HEK293 (cell line): ENCODE data around the gene EXOC1.

Experiments
- CTCF ChIA-PET: fragments of 350-600 bp; formaldehyde crosslinking; extraction: SDS; loops from one replicate; lab custom pipeline; 2021; ENCODE audit warnings: antibody characterized with exemption; lab: Yijun Ruan, JAX
- POLR2A ChIA-PET: fragments of 300-600 bp; formaldehyde crosslinking; extraction: SDS; loops from one replicate; lab custom pipeline; 2020; ENCODE audit warnings: antibody characterized with exemption, inconsistent platforms; lab: Yijun Ruan, JAX
- H3K27ac ChIP-seq: fragments of 200-500 bp; sonication (Bioruptor generic); 2 replicates; pipeline ENCODE4 v1.5.1; 2014; ENCODE audit warnings: low read depth, low read length, control low read depth, inconsistent platforms; ENCODE audit errors: extremely low read depth
- H3K36me3 ChIP-seq, 2 experiments: fragments of 200-500 bp in 1 of 2; sonication (Bioruptor generic) in 1 of 2; 1 replicate in 1 of 2; 2 replicates in 1 of 2; pipeline ENCODE4 v1.5.1; 2014 to 2017; ENCODE audit warnings: inconsistent platforms in 2 of 2, low read length in 2 of 2; ENCODE audit not compliant: control insufficient read depth in 2 of 2, insufficient read depth in 1 of 2
- H3K4me1 ChIP-seq: fragments of 200-500 bp; sonication (Bioruptor generic); 2 replicates; pipeline ENCODE4 v1.5.1; 2014; ENCODE audit warnings: mild to moderate bottlenecking, low read length, inconsistent platforms; ENCODE audit not compliant: control insufficient read depth, insufficient read depth
- H3K4me3 ChIP-seq: 2 replicates; pipeline ENCODE4 v1.5.1; 2011; ENCODE audit warnings: low read depth, mild to moderate bottlenecking, control low read depth, low read length, moderate library complexity
- H3K9me3 ChIP-seq: fragments of 200-500 bp; sonication (Bioruptor generic); 2 replicates; pipeline ENCODE4 v1.5.1; 2014; ENCODE audit warnings: low read depth, low read length, inconsistent platforms; ENCODE audit not compliant: control insufficient read depth, insufficient read depth
- BCL6B ChIP-seq: fragments of 450-650 bp; formaldehyde crosslinking; IDR thresholded peaks from 2 replicates; pipeline ENCODE4 v1.5.1; 2017; ENCODE audit warnings: missing biosample characterization, missing genetic modification characterization
- FEZF1 ChIP-seq: fragments of 450-650 bp; formaldehyde crosslinking; IDR thresholded peaks from 2 replicates; pipeline ENCODE4 v1.5.1; 2016; ENCODE audit warnings: missing biosample characterization, missing genetic modification characterization
- KLF16 ChIP-seq: fragments of 450-650 bp; formaldehyde crosslinking; IDR thresholded peaks from 2 replicates; pipeline ENCODE4 v1.5.1; 2017; ENCODE audit warnings: missing biosample characterization, missing genetic modification characterization
- KLF9 ChIP-seq: fragments of 450-650 bp; formaldehyde crosslinking; IDR thresholded peaks from 2 replicates; pipeline ENCODE4 v1.5.1; 2016; ENCODE audit warnings: missing biosample characterization, missing genetic modification characterization, low read depth
- OSR2 ChIP-seq: fragments of 450-650 bp; formaldehyde crosslinking; IDR thresholded peaks from 2 replicates; pipeline ENCODE4 v1.5.1; 2016; ENCODE audit warnings: missing biosample characterization, missing genetic modification characterization
- REPIN1 ChIP-seq: fragments of 450-650 bp; formaldehyde crosslinking; IDR thresholded peaks from 2 replicates; pipeline ENCODE4 v1.5.1; 2017; ENCODE audit warnings: missing biosample characterization, missing genetic modification characterization, low read depth
- SCRT1 ChIP-seq: fragments of 450-650 bp; formaldehyde crosslinking; IDR thresholded peaks from 2 replicates; pipeline ENCODE4 v1.5.1; 2016; ENCODE audit warnings: missing biosample characterization, missing genetic modification characterization, borderline replicate concordance
- SETDB1 ChIP-seq: IDR thresholded peaks from one replicate; pipeline ENCODE4 v1.6.1; 2017; ENCODE audit warnings: mild to moderate bottlenecking, low read length, moderate library complexity, mixed read lengths; ENCODE audit not compliant: insufficient read length
- ZBTB7A ChIP-seq: fragments of 450-650 bp; formaldehyde crosslinking; IDR thresholded peaks from 2 replicates; pipeline ENCODE4 v1.5.1; 2016; ENCODE audit warnings: low read depth, missing biosample characterization, missing genetic modification characterization
- ZFP3 ChIP-seq: fragments of 450-650 bp; formaldehyde crosslinking; IDR thresholded peaks from 2 replicates; pipeline ENCODE4 v1.5.1; 2016; ENCODE audit warnings: low read depth, missing biosample characterization, missing genetic modification characterization
- ZFP69B ChIP-seq: fragments of 450-650 bp; formaldehyde crosslinking; IDR thresholded peaks from 2 replicates; pipeline ENCODE4 v1.5.1; 2016; ENCODE audit warnings: missing biosample characterization, missing genetic modification characterization
- ZNF112 ChIP-seq: fragments of 450-650 bp; formaldehyde crosslinking; IDR thresholded peaks from 2 replicates; pipeline ENCODE4 v1.5.0; 2017; ENCODE audit warnings: missing biosample characterization, missing genetic modification characterization
- ZNF175 ChIP-seq: fragments of 450-650 bp; formaldehyde crosslinking; IDR thresholded peaks from 2 replicates; pipeline ENCODE4 v1.5.1; 2016; ENCODE audit warnings: missing biosample characterization, missing genetic modification characterization
- ZNF23 ChIP-seq: fragments of 450-650 bp; formaldehyde crosslinking; IDR thresholded peaks from 2 replicates; pipeline ENCODE4 v1.5.1; 2016; ENCODE audit warnings: missing biosample characterization, missing genetic modification characterization, borderline replicate concordance
- ZNF302 ChIP-seq: fragments of 450-650 bp; formaldehyde crosslinking; IDR thresholded peaks from 2 replicates; pipeline ENCODE4 v1.5.1; 2016; ENCODE audit warnings: missing biosample characterization, missing genetic modification characterization, low read depth
- ZNF416 ChIP-seq: fragments of 450-650 bp; formaldehyde crosslinking; IDR thresholded peaks from 2 replicates; pipeline ENCODE4 v1.5.1; 2016; ENCODE audit warnings: missing biosample characterization, missing genetic modification characterization
- ZNF514 ChIP-seq: fragments of 450-650 bp; formaldehyde crosslinking; IDR thresholded peaks from 2 replicates; pipeline ENCODE4 v1.5.1; 2016; ENCODE audit warnings: missing biosample characterization, missing genetic modification characterization
- ZNF530 ChIP-seq: fragments of 450-650 bp; formaldehyde crosslinking; IDR thresholded peaks from 2 replicates; pipeline ENCODE4 v1.5.1; 2016; ENCODE audit warnings: low read depth, missing biosample characterization, missing genetic modification characterization
- ZNF558 ChIP-seq: fragments of 450-650 bp; formaldehyde crosslinking; IDR thresholded peaks from 2 replicates; pipeline ENCODE4 v1.5.1; 2016; ENCODE audit warnings: missing biosample characterization, missing genetic modification characterization
- ZNF571 ChIP-seq: fragments of 450-650 bp; formaldehyde crosslinking; IDR thresholded peaks from 2 replicates; pipeline ENCODE4 v1.5.0; 2017; ENCODE audit warnings: missing biosample characterization, missing genetic modification characterization
- ZNF624 ChIP-seq: fragments of 450-650 bp; formaldehyde crosslinking; IDR thresholded peaks from 2 replicates; pipeline ENCODE4 v1.5.1; 2017; ENCODE audit warnings: missing biosample characterization, missing genetic modification characterization
- ZNF776 ChIP-seq: fragments of 450-650 bp; formaldehyde crosslinking; IDR thresholded peaks from 2 replicates; pipeline ENCODE4 v1.5.0; 2017; ENCODE audit warnings: missing biosample characterization, missing genetic modification characterization, borderline replicate concordance
- ZNF785 ChIP-seq: fragments of 450-650 bp; formaldehyde crosslinking; IDR thresholded peaks from 2 replicates; pipeline ENCODE4 v1.5.1; 2016; ENCODE audit warnings: missing biosample characterization, missing genetic modification characterization
- ZNF843 ChIP-seq: fragments of 450-650 bp; formaldehyde crosslinking; IDR thresholded peaks from 2 replicates; pipeline ENCODE4 v1.5.1; 2016; ENCODE audit warnings: missing biosample characterization, missing genetic modification characterization
- TF ChIP-seq, protein P1 (sequence below): fragments of 450-650 bp; IDR thresholded peaks from 2 replicates; pipeline ENCODE4 v1.5.1; 2018; ENCODE audit warnings: missing biosample characterization, mild to moderate bottlenecking, missing genetic modification characterization
- TF ChIP-seq, protein P2 (sequence below): sonication (generic); formaldehyde crosslinking; IDR thresholded peaks from 2 replicates; pipeline ENCODE4 v1.8.1; 2022; ENCODE audit warnings: mild to moderate bottlenecking, moderate library complexity, missing genetic modification reagents

Gene EXOC1

DNA sequence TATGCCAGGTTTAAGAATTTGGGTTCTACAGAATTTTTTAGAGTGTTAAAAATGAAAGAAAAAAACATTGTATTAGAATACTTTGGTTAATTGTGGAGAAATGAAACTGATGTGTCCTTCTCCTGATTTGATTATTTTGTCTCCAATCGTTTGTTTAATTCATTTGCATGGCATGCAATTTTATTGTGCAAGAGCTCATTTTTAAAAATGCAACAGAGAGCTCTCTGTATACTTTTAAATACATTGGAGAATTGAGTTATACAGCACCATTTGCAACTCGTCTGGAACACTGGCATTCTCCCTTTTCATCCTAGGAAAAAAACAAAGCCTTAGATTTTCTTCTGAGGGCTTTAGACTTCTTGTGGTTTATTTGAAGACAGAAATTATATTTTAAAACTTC is 33.2 kb upstream of the EXOC1 start:
- Histone ChIP-seq H3K4me1 (no peaks in the 10 kb centered on the region), H3K36me3 (no peaks in the 10 kb centered on the region), H3K9me3 (no peaks in the 10 kb centered on the region)
- CTCF ChIA-PET = interaction anchor here (1.2 kb wide), 1 partner anchor 47 kb away, joined by 3 read pairs; no protein-coding TSS in a partner anchor
- TF ChIP-seq, protein P1, sequence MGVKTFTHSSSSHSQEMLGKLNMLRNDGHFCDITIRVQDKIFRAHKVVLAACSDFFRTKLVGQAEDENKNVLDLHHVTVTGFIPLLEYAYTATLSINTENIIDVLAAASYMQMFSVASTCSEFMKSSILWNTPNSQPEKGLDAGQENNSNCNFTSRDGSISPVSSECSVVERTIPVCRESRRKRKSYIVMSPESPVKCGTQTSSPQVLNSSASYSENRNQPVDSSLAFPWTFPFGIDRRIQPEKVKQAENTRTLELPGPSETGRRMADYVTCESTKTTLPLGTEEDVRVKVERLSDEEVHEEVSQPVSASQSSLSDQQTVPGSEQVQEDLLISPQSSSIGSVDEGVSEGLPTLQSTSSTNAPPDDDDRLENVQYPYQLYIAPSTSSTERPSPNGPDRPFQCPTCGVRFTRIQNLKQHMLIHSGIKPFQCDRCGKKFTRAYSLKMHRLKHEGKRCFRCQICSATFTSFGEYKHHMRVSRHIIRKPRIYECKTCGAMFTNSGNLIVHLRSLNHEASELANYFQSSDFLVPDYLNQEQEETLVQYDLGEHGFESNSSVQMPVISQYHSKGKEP (tag by site-specific recombination) = peak; percentile 61; the same call in 1 of the 2 replicates
- no peak for TF ChIP-seq KLF9 (tag by site-specific recombination)
- TF ChIP-seq, all 188 proteins: peak for 1
- no peak overlapping the region for H3K27ac ChIP-seq
- H3K4me3 ChIP-seq = no peak overlapping the region
- POLR2A ChIA-PET = no interaction called here

- TF ChIP-seq ZFP3 (tag by site-specific recombination) = no peak
- CTCF ChIA-PET = interaction anchor here (0.6 to 0.7 kb wide), 2 partner anchors 61 to 676 kb away, joined by 3 to 4 read pairs; no protein-coding TSS in a partner anchor
- Histone ChIP-seq H3K4me1 (no peaks in the 10 kb centered on the region), H3K27ac (no peak overlapping the region), H3K36me3 (no peaks in the 10 kb centered on the region), H3K4me3 (no peak overlapping the region), H3K9me3 (no peaks in the 10 kb centered on the region)
- POLR2A ChIA-PET = no interaction called here
Measured at GRCh38 chr4:55822329-55822728, 31.1 kb upstream of the EXOC1 start.

GRCh38 chr4:55824865-55825264 is 28.6 kb upstream of the EXOC1 start:
- Histone ChIP-seq H3K4me3 (no peak overlapping the region), H3K36me3 (no peaks in the 10 kb centered on the region), H3K4me1 (no peaks in the 10 kb centered on the region), H3K27ac (no peak overlapping the region), H3K9me3 (no peaks in the 10 kb centered on the region)
- CTCF ChIA-PET = no interaction called here
- POLR2A ChIA-PET = no interaction called here
- TF ChIP-seq ZNF23 (tag by site-specific recombination) (no peak), BCL6B (tag by site-specific recombination) (no peak), SETDB1 (no peak), ZNF624 (tag by site-specific recombination) (no peak), SCRT1 (no peak), ZNF112 (tag by site-specific recombination) (no peak), REPIN1 (no peak), ZNF785 (tag by site-specific recombination) (no peak)

DNA sequence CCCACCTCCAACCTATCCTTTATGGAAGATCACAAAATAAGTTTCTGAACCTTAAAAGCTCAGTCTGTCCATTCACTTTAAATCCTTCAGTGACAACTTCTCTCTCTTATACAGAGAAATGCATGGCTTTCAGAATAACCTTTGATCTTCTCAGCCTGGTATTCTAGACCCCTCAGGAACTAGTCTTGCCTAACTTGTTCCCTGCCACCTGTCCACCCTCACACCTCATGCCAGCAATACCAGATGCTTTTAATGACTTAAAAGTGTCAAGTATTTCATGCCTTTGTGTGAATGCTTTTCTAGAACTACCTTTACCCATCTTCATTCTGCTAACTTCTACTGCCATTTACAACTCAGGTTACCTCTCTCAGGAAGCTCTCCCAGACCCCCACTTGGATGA is 26.5 kb upstream of the EXOC1 start:
- H3K36me3 ChIP-seq = no peaks in the 10 kb centered on the region
- no peak overlapping the region for H3K4me3 ChIP-seq
- POLR2A ChIA-PET = no interaction called here
- H3K4me1 ChIP-seq = no peaks in the 10 kb centered on the region
- no peaks in the 10 kb centered on the region for H3K9me3 ChIP-seq
- H3K27ac ChIP-seq = no peak overlapping the region
- CTCF ChIA-PET = interaction anchor here (0.7 kb wide), 1 partner anchor 43 kb away, joined by 3 read pairs; no protein-coding TSS in a partner anchor
- no peak for TF ChIP-seq ZBTB7A
- TF ChIP-seq FEZF1 = no peak
- TF ChIP-seq ZNF416 = no peak
- TF ChIP-seq ZNF776 (tag by site-specific recombination) = no peak
- no peak for TF ChIP-seq ZNF571 (tag by site-specific recombination)
- no peak for TF ChIP-seq ZFP69B (tag by site-specific recombination)
- TF ChIP-seq ZNF302 (tag by site-specific recombination) = no peak
- no peak for TF ChIP-seq ZNF843 (tag by site-specific recombination)
- TF ChIP-seq ZNF558 (tag by site-specific recombination) = no peak
- no peak for TF ChIP-seq ZNF530 (tag by site-specific recombination)
- TF ChIP-seq, protein P2, sequence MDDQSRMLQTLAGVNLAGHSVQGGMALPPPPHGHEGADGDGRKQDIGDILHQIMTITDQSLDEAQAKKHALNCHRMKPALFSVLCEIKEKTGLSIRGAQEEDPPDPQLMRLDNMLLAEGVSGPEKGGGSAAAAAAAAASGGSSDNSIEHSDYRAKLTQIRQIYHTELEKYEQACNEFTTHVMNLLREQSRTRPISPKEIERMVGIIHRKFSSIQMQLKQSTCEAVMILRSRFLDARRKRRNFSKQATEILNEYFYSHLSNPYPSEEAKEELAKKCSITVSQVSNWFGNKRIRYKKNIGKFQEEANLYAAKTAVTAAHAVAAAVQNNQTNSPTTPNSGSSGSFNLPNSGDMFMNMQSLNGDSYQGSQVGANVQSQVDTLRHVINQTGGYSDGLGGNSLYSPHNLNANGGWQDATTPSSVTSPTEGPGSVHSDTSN (CRISPR knock-in tag) = no peak
- no peak for TF ChIP-seq OSR2 (tag by site-specific recombination)
- no peak for TF ChIP-seq ZNF514 (tag by site-specific recombination)
- no peak for TF ChIP-seq ZNF175
- TF ChIP-seq KLF16 = no peak
